Keratinocyte (primary cell): ENCODE measurements around the gene CARS1. TPM values are rescaled to one million over a fixed set of nuclear protein-coding genes. Genes with fewer than 3 reads are reported as not detected.

Experiments
- DNase-seq: peaks from one replicate; pipeline ENCODE4 v3.0.0-alpha.2; 2011; ENCODE audit warnings: low read depth, missing footprints, low spot score
- FAIRE-seq: peaks from 2 replicates; lab custom pipeline; 2011; peaks lifted over from hg19 to GRCh38; lab: Jason Lieb, UNC
- H2AFZ ChIP-seq: 2 replicates; pipeline ENCODE4 v1.6.0; 2012; ENCODE audit warnings: low read length, control low read depth, inconsistent platforms; ENCODE audit not compliant: control insufficient read depth
- H3K27ac ChIP-seq: 2 replicates; pipeline ENCODE4 v1.5.1; 2011; ENCODE audit warnings: low read length; ENCODE audit not compliant: control insufficient read depth, insufficient read depth
- H3K27me3 ChIP-seq: 3 replicates; pipeline ENCODE4 v1.6.0; 2011; ENCODE audit warnings: low read length; ENCODE audit not compliant: control insufficient read depth, insufficient read depth; ENCODE audit errors: extremely low read depth
- H3K36me3 ChIP-seq, 2 experiments: 2 replicates in 1 of 2; 3 replicates in 1 of 2; pipeline ENCODE4 v1.5.1; 2011; ENCODE audit warnings: low read length in 2 of 2, mild to moderate bottlenecking in 1 of 2; ENCODE audit not compliant: control insufficient read depth in 2 of 2, insufficient read depth in 2 of 2; ENCODE audit errors: extremely low read depth in 1 of 2
- H3K4me1 ChIP-seq: 3 replicates; pipeline ENCODE4 v1.5.1; 2011; ENCODE audit warnings: low read length; ENCODE audit not compliant: control insufficient read depth, insufficient read depth; ENCODE audit errors: extremely low read depth
- H3K4me2 ChIP-seq: 3 replicates; pipeline ENCODE4 v1.6.0; 2011; ENCODE audit warnings: low read depth, low read length; ENCODE audit not compliant: control insufficient read depth, insufficient read depth; ENCODE audit errors: extremely low read depth
- H3K4me3 ChIP-seq, 3 experiments: fragments of 200-600 bp in 1 of 3; sonication (generic) in 1 of 3; 2 replicates in 2 of 3; 3 replicates in 1 of 3; pipeline ENCODE4 v1.5.1; 2011 to 2016; ENCODE audit warnings: low read length in 3 of 3, mild to moderate bottlenecking in 3 of 3, control low read depth in 2 of 3, inconsistent platforms in 1 of 3, low read depth in 1 of 3, mixed read lengths in 1 of 3, mixed run types in 1 of 3, moderate library complexity in 1 of 3; ENCODE audit not compliant: control insufficient read depth in 2 of 3, insufficient read depth in 2 of 3; ENCODE audit errors: extremely low read depth in 1 of 3
- H3K79me2 ChIP-seq: 2 replicates; pipeline ENCODE4 v1.6.0; 2012; ENCODE audit warnings: low read length; ENCODE audit not compliant: control insufficient read depth, insufficient read depth
- H3K9ac ChIP-seq: 3 replicates; pipeline ENCODE4 v1.6.0; 2011; ENCODE audit warnings: low read length; ENCODE audit not compliant: control insufficient read depth, insufficient read depth; ENCODE audit errors: extremely low read depth
- H3K9me1 ChIP-seq: 3 replicates; pipeline ENCODE4 v1.6.0; 2011; ENCODE audit warnings: low read length; ENCODE audit not compliant: control insufficient read depth, insufficient read depth; ENCODE audit errors: extremely low read depth
- H3K9me3 ChIP-seq: 2 replicates; pipeline ENCODE4 v1.5.1; 2012; ENCODE audit warnings: low read depth, low read length; ENCODE audit not compliant: control insufficient read depth
- H4K20me1 ChIP-seq: 3 replicates; pipeline ENCODE4 v1.6.0; 2011; ENCODE audit warnings: low read length; ENCODE audit not compliant: control insufficient read depth, insufficient read depth; ENCODE audit errors: extremely low read depth
- CTCF ChIP-seq, 3 experiments: IDR thresholded peaks in 1 of 3; conservative IDR thresholded peaks in 1 of 3; optimal IDR thresholded peaks in 1 of 3; 2 replicates in 2 of 3; 3 replicates in 1 of 3; pipeline versions ENCODE3 to v1.5.1; 2011; ENCODE audit warnings: low read length in 3 of 3, mild to moderate bottlenecking in 3 of 3, moderate library complexity in 2 of 3, control low read depth in 1 of 3, inconsistent platforms in 1 of 3; ENCODE audit not compliant: insufficient read depth in 2 of 3; ENCODE audit errors: extremely low read depth in 1 of 3
- EZH2 ChIP-seq: IDR thresholded peaks from one replicate; pipeline ENCODE4 v1.6.1; 2012; ENCODE audit warnings: inconsistent platforms, mild to moderate bottlenecking, low read length, moderate library complexity
- dilution Hi-C: fragments of 300-500 bp; cut with MboI; formaldehyde crosslinking; loops from one replicate; pipeline ENCODE4 v1.7.0; 2020; ENCODE audit warnings: low sequenced_read_pairs; ENCODE audit not compliant: extremely low pct_ligation_motif_present
- polyA plus RNA-seq, 5 experiments: library from polyadenylated mRNA; depleted of rRNA in 3 of 5; stranded (reverse) in 3 of 5; stranded (forward) in 1 of 5; unstranded in 1 of 5; fragments of >200 nt; gene quantifications; 1 replicate in 1 of 5; 2 replicates in 3 of 5; 3 replicates in 1 of 5; pipeline versions ENCODE4 v1.2.1 to v1.2.3, GENCODE V29; 2011 to 2012; ENCODE audit warnings: missing spikeins in 2 of 5, low read depth in 1 of 5, low replicate concordance in 1 of 5

Gene CARS1
- polyA plus RNA-seq, 1 donor (not counting 4 experiments of a cell fraction or from before 2014, with no cell fraction given) = 60.7 TPM

- H3K79me2 ChIP-seq = no peaks in the 10 kb centered on the region
- H3K36me3 ChIP-seq = peaks cover 30 to 60% of the 10 kb centered on the region in 2 experiments
- no peaks in the 10 kb centered on the region for H3K9me1 ChIP-seq
- H4K20me1 ChIP-seq = no peaks in the 10 kb centered on the region
- DNase-seq (no peak), FAIRE-seq (no peak)
- no peaks in the 10 kb centered on the region for H3K27me3 ChIP-seq
- H3K4me3 ChIP-seq = no peak overlapping the region
- H3K9me3 ChIP-seq = no peaks in the 10 kb centered on the region
- no peak overlapping the region for H3K4me2 ChIP-seq
- H2AFZ ChIP-seq = no peak overlapping the region
- TF ChIP-seq CTCF (optimal IDR thresholded peaks at IDR 0.05 in 1 of 3, IDR thresholded peaks at IDR 0.05 in 1 of 3, conservative IDR thresholded peaks at IDR 0.05 in 1 of 3; ENCODE audit: extremely low read depth in 1 of 3, insufficient read depth in 2 of 3, low read length in 3 of 3) (no peak), EZH2 (no peak)
- no peak overlapping the region for H3K9ac ChIP-seq
- H3K4me1 ChIP-seq = peaks cover 7% of the 10 kb centered on the region
- H3K27ac ChIP-seq = no peak overlapping the region
- dilution Hi-C loops = no loop called here
Observed at GRCh38 chr11:3010521-3011275, 46.5 kb downstream of the CARS1 start.

- no peaks in the 10 kb centered on the region for H3K9me3 ChIP-seq
- no peak overlapping the region for H3K4me2 ChIP-seq
- no peaks in the 10 kb centered on the region for H4K20me1 ChIP-seq
- peaks cover 24 to 55% of the 10 kb centered on the region in 2 experiments for H3K36me3 ChIP-seq
- no peaks in the 10 kb centered on the region for H3K27me3 ChIP-seq
- no peak overlapping the region for H2AFZ ChIP-seq
- peaks cover 7% of the 10 kb centered on the region for H3K4me1 ChIP-seq
- H3K4me3 ChIP-seq = no peak overlapping the region
- TF ChIP-seq EZH2 (no peak), CTCF (optimal IDR thresholded peaks at IDR 0.05 in 1 of 3, IDR thresholded peaks at IDR 0.05 in 1 of 3, conservative IDR thresholded peaks at IDR 0.05 in 1 of 3; ENCODE audit: extremely low read depth in 1 of 3, insufficient read depth in 2 of 3, low read length in 3 of 3) (no peak)
- no peaks in the 10 kb centered on the region for H3K9me1 ChIP-seq
- no peak overlapping the region for H3K27ac ChIP-seq
- dilution Hi-C loops = no loop called here
- FAIRE-seq = no peak
- no peak overlapping the region for H3K9ac ChIP-seq
- no peak for DNase-seq
- no peaks in the 10 kb centered on the region for H3K79me2 ChIP-seq
Observed at GRCh38 chr11:3010004-3010403, 47.2 kb downstream of the CARS1 start.
